Cortex of kidney (tissue), 1 donor: Measurements from ENCODE around the gene CLDN4.
"Not testable (repeated sequence)": the region's sequence is repeated elsewhere in the genome, so short reads cannot be mapped to it uniquely, and the experiment has no call there.

Experiments used
- DNase-seq: peaks from one replicate; lab custom pipeline; 2025; lab: John Stamatoyannopoulos, UW

The CLDN4 gene

DNA sequence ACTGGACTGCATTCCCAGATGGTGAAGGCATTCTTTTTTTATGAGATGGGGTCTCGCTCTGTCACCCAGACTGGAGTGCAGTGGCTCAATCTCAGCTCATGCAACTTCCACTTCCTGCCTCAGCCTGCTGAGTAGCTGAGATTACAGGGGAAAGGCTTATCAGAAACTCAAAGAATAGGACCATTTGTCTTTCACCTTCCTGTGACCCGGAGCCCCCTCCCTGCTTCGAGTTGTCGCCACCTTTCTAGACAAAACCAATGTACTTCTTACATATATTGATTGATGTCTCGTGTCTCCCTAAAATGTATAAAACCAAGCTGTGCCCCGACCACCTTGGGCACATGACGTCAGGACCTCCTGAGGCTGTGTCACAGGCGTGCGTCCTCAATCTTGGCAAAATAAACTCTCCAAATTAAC, 13.3 kb downstream of the CLDN4 start:
- DNase-seq = no peak

DNA sequence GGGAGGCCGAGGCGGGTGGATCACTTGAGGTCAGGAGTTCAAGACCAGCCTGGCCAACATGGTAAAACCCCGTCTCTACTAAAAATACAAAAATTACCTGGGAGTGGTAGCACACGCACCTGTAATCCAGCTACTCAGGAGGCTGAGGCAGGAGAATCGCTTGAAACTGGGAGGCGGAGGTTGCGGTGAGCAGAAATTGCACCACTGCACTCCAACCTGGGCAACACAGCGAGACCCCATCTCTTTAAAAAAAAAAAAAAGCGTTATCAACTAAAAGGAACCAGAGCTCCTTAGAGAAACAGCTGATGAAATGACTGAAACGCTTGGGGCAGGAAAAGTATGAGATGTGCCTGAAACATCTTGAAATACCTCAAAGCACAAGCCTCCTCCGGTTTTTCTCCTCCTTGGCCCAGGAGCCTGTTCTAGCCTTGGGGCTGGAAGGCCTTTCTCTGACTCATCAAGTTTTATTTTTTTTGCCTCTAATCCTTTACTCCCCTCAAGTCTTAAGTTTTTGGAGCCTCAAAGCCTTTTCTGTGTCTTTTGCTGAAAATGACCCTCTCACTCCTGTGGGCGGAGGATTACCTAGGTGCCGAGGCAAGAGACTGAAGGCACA, 14.2 kb downstream of the CLDN4 start:
- DNase-seq = no peak

DNA sequence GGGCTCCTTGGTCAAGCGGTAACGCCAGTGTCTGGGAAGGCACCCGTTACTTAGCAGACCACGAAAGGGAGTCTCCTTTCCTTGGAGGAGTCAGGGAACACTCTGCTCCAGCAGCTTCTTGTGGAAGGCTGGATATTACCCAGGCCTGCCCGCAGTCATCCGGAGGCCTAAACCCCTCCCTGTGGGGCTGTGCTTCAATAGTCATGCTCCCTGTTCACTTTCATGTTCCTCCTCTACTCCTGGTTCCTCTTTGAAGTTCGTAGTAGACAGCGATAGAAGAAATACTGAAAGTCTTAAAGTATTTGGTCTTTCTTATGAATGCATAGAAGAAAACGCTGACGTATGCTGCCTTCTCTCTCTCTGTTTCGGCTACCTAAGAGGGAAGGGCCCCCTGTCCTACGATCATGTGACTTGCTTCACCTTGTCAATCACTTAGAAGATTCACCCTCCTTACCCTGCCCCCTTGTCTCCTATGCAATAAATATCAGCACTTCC, 15.0 kb downstream of the CLDN4 start:
- not testable (repeated sequence) for DNase-seq

DNA sequence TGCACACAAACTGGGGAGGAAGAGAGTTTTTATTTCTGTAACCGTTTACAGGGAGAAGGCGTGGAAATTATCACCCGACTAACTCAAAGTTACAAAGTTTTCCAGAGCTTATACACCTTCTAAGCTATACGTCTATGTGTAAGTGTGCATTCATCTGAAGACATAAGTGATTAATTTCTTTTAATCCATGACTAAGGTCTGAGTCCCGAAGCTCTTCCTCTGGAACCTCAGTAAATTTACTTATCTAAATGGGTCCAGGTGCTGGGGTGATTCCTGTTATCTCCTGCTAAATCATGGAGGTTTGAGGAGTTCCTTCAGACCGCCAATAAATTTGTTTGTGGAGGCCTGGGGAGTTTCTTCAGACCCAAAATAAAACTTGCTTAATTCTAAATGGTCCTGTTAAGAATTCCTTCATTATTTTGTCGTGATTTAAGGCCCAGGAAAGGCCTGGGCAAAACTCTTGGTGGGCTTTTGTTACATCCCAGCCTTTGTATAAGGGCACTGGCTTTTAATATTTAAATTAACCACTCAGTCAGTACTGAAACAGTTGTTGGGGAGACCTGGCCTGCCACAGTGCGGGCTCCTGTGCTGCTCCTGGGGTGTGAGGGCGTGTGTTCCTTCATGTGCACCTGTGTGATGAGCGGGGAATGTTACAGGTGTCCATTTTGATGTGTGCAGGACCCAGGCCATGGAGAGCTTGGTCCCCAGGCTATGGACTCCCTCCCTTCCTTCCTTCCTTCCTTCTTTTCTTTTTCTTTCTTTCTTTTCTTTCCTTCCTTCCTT, 17.3 kb downstream of the CLDN4 start:
- DNase-seq = no peak

DNA sequence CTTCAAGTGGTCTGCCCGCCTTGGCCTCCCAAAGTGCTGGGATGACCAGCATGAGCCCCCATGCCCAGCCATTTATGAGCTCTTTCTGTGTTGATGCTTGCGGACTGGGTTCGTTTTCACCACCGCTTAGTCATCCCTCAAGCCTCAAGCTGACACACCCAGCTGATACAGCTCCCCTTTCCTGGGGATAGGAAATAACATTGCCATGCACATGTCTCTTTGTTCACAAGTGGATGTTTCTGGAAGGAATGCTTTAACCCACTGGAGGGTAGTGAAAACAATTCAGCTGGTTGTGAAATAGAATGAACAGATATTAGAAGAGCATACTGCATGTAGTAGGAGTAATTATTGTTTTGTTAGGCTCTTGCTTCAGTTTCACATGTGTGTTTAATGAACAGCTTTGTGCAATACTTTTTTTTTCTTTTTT, 20.0 kb downstream of the CLDN4 start:
- DNase-seq = no peak

DNA sequence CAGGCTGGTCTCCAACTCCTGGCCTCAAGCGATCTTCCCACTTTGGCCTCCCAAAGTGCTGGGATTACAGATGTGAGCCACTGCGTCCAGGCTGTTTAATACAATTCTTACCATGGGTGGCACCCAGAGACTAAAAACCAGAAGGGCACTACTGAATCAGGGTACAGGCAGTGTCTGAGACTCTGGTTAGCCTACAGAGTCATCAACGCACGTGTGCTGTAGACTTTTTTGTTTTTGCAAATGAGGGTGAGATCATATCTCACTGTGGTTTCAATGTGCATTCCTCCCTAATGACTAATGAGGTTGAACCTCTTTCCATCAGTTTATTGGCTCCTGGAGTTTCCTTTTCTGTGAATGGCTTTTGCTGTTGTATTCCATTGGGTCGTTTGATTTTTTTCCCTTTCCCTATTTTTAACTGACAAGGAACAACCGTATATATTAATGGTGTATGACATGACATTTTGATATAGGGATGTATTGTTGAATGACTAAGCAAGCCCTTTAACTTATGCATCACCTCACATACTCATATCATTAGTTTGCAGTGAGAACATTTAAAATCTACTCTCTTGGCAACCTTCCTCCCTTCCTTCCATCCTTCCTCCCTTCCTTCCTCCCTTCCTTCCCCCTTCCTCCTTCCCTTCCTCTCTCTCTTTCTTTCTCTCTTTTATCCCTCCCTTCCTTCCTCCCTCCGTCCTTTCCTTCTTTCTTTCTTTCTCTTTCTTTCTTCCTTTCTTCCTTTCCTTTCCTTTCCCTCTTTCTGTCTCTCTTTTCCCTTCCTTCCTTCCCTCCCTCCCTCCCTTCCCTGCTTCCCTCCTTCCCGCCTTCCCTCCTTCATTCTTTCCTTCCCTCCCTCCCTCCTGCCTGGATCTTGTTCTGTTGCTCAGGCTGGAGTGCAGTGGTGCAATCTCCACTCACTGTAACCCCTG, 20.9 kb downstream of the CLDN4 start:
- no peak for DNase-seq

DNA sequence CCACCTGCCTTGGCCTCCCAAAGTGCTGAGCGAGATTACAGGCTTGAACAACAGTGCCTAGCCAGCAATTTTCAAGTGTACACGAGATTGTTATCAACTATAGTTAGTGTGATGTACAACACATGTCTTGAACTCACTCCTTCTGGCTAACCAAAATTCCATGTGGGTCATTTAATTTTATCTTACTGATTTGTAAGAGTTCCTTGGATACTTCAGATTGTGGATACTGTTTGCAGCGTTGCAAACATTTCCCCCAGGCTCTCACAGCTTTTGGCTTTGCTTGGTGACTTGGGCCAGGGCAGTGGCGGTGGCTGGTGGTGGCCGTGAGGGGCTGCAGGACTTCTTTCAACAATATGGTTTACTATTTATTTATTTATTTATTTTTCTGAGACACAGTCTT, 21.7 kb downstream of the CLDN4 start:
- no peak for DNase-seq

DNA sequence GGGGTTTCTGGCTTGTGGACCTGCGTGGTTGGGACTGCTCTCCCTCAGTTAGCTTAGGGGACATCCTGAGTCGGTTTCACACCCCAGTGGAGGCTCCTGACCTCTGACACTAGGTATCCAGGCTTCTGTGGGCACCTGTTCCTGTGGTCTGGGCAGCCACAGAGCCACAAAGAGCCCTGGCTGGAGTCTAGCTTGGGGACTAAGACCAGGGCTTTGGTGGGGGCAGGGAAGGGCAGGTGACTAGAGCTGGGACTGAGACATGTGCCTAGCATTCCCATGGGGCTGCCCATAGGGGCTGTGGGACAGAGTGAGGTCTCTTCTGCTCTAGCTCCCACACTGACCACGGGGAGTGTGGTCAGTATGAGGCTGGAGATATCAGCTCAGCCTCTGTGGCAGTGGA, 26.1 kb downstream of the CLDN4 start:
- DNase-seq = no peak

DNA sequence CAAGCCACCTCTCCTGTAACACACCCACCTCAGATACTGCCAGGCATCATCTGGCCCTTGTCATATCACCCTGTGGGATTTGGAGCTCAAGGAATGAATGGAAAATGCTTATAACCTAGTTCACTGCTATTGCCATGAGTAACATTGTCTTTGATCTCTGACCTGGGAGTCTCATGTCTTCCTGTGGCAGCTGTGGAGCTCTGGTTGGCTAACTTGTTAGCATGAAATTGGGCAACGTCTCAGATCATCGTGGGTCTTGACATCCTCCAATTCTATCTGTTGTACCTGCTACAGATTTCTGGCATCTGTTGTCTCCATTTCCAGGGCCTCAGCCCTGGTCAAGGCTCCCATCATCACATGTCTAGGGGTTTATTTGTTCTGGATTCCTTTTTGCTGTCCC, 28.0 kb downstream of the CLDN4 start:
- no peak for DNase-seq

DNA sequence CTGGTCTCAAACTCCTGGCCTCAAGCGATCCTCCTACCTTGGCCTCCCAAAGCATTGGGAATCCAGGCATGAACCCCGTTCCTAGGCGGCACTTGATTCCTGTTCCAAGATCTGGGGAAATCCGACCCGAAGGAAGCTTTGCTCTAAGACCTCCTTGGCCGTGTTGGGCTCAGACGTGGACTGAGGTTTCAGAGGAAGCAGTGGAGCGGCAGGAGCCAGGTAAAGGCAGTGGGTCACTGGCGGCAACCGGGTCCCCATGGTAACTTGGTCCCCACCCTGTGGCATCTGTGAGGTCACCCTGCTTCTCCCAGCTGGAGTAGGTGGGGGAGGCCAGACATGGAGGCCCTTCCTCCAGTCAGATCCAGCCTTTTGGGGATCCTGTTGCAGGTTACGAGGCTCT, 30.1 kb downstream of the CLDN4 start, which contains the start of gene TMEM270:
TMEM270 (plus strand) TSS at position 301 of the 400 bp plus-strand sequence; CDS start at position 337, 36 bp downstream.
- no peak for DNase-seq

DNA sequence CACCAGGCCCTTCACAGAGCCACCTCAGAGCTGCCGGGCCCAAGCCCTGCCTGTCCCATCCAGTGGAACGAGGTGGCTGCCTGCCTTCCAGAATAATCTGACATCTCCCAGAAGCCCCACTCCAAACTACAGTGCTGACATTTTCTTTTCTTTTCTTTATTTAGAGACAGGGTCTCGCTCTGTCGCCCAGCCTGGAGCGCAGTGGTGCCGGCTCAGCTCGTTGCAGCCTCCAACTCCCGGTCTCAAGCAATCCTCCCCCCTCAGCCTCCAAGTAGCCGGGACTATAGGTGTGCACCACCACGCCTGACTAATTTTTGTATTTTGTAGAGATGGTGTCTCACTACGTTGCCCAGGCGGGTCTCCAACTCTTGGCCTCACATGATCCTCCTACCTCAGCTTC, 30.5 kb downstream of the CLDN4 start:
- DNase-seq = no peak

DNA sequence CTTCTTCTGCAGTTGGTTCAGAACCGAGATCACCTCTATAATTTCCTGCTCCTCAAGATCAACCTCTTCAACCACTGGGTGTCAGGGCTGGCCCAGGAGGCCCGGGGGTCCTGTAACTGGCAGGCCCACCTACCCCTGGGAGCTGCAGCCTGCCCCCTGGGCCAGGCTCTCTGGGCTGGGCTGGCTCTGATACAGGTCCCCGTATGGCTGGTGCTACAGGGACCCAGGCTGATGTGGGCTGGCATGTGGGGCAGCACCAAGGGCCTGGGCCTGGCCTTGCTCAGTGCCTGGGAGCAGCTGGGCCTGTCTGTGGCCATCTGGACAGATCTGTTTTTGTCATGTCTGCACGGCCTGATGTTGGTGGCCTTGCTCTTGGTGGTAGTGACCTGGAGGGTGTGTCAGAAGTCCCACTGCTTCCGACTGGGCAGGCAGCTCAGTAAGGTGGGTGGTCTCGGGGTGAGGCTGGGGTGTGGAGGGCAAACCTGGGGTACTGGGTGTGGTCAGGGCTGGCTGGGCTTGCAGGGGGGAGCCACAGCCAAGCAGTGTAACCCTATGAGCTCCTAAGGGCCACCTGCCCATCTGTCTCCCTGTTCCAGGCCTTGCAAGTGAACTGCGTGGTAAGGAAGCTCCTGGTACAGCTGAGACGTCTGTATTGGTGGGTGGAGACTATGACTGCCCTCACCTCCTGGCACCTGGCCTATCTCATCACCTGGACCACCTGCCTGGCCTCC, 34.4 kb downstream of the CLDN4 start:
- DNase-seq = no peak

DNA sequence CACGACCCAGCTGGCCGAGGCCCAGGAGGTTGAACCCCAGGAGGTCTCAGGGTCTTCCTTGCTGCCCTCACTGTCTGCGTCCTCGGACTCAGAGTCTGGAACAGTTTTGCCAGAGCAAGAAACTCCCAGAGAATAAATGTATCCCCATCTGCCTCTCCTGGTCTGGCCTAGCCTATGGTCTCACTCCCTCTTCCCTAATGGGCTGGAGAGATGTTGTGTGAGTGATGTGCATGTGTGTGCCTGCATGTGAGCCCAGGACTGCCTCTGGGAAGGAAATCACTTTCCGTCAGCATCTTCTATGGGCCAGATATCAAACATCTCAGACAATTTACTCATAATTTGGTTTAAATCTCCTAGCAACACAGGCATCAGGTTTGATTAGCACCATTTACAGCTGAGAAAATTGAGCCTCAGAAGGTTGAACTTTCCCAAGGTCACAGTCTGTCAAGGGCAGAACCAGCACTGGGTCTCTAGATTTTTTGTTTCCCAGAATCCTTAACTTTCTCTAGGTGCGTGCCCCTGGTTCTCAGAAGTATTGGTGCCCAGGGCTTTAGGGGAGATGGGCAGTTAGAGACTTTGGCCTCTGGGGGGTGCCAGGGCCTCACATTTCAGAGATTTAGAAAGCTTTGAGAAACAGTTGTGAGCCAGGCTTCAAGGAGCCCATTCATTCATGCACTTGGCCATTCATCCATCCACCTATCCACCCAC, 35.1 kb downstream of the CLDN4 start:
- no peak for DNase-seq

DNA sequence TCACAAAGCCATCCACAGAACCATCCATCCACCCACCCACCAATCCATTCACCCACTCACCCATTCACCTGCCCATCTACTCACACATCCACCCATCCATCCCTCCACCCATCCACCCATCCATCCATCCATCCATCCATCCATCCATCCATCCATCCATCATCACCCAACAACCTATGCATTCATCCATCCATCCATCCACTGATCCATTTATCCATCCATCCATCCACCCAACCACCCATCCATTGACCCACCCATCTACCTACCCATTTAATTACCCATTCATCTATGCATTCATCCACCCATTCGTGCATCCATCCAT, 35.6 kb downstream of the CLDN4 start:
- DNase-seq = no peak

DNA sequence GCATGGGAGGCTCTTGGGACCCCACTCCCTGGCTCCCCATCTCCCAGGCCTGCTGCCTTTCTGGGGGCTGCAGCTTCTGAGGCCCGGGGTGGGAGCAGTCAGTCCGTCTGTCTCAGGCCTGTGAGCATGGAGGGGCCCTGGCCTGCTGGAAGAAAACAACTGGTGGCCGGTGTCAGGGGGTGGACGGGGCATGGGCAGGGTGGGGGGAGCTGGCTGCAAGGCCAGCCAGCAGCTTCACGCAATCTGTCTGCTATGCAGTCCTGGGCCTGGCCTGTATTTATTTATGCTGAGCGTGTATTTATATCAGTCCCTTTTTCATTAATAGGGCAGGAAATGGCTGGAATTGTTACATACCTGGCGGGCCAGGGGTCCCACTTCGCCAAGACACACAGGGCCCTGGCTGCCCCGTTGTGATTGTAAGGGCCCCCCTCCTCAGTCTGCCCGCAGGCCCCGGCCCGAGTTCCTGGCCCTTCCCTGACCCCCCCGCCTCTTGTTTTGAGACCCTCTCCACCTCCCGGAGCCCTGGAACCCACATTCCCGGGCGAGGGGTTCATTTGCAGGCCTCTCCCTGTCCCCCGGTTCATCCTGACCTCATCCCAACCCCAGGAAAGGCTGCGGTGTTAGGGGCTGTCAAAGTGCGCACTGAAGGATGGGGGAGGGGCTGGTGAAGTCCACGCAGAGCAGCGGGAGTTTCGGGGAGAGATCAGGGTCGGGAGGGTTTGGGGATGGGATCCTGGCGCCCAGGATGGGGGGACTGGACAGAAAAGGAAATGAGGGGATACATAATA, 38.4 kb downstream of the CLDN4 start:
- no peak for DNase-seq

DNA sequence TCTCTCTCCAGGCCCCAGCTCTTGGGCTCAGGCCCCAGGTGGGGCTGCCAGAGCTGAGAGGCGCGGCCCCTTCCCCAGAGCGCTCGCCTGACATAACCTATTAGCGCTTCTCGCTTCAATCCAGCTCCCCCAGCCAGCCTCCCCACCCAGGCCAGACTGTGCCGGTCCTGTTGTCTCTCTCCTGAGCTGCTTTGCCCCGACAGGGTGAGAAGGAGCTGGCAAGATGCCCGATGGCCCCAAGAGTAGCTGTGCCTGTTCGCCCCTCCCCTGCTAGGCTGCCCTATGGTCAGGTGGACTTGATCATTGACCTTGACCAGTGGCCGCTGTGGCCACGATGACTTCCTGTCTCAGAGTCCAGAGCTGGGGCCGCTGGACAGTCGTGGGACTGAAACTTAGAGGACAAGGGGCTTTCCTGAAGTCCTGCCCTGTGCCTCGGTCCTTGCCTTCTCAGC, 39.3 kb downstream of the CLDN4 start:
- DNase-seq = no peak

DNA sequence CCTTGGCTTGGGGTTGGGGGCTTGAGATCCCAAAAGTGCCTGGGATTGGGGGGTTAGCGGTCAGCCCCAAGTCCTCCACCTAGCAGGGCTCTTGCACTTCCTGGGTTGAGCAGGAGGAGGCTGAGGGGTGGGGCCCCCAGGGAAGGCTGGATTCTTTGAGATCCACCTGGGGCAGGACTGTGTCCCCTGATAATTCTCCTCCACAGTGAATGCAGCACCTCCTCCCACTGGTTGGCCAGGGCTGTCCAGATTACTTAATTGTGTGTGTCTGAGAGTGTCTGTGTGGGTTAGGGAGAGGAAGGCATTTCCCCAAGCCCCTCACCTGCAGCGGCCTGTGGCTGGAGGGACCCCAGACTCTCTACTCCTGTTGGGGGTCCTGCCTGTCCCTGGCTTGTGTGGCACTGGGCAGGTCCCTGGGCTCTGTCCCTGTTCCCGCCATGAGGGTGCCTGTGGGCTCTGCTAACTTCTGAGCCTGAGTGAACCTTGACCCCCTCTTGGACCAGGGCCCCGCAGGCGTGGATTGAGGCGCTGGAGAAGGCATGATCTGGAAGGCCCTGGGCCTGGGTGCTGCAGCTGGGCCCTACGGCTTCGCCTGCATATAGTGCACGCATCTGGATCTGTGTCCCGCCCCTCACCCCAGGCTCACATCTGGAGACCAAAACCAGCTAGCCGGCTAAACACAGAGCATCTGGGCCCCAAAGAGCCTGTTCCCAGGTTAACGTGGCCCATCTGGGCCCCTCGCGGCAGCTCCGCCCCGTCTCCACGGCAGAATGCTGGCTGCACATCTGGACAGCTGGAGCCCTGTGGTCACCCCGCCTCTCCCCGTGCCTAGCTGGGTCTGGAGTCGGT, 40.6 kb downstream of the CLDN4 start:
- DNase-seq = no peak

DNA sequence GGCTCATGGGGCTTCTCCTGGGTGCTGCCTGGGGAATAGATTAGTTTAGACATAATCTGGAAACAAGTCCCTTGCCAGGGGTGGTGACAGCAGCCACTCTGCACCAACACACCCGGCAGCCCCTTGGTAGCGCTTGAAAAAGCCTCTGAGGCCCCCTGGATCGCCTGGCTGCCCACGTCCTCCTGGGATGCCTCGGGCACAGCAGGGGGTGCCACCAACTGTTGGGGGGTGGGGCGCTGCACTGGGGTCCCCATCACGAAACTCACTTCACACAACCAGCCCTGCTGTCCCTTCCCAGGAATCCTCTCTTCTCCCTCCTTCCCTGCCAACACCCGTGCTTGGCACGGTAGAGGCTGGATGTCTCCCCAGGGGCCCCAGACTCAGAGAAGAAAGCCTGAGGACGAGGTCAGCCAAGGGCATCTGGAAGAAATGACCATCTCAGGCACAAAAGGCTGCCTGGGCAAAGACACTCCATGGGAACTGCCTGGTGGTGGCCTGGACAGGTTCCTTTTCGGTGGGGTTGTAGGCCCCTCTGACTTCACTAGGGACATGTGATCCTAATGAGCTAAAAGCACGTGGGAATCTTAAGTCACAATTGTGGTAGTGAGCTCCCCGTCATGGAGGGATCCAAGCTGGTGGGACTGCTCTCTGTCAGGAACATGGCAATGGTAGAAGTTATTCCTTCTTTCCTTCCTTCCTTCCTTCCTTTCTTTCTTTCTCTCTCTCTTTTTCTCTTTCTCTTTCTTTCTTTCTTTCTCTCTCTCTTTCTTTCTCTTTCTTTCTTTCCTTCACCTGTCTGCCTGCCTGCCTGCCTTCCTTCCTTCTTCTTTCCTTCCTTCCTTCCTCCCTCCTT, 41.5 kb downstream of the CLDN4 start:
- DNase-seq = no peak
